DND-41 (cell line): ENCODE measurements around the gene GPR132.

Experiments used
- ATAC-seq: fragments of 200-7000 bp; cut with Tn5 transposase; 3 replicates; pipeline ENCODE4 v1.9.1; 2021; ENCODE audit warnings: low read depth; ENCODE audit not compliant: insufficient read depth
- DNase-seq: peaks from one replicate; pipeline ENCODE4 v3.0.0-alpha.2; 2020
- H2AFZ ChIP-seq: 2 replicates; pipeline ENCODE4 v1.6.0; 2012; ENCODE audit warnings: low read depth, low read length
- H3K27ac ChIP-seq: 2 replicates; pipeline ENCODE4 v1.5.1; 2012; ENCODE audit warnings: low read length, inconsistent platforms
- H3K27me3 ChIP-seq: fragments of 200-600 bp; sonication (generic); 2 replicates; pipeline ENCODE4 v1.6.0; 2012; ENCODE audit warnings: low read length, mild to moderate bottlenecking, inconsistent platforms; ENCODE audit not compliant: insufficient read depth, poor library complexity
- H3K36me3 ChIP-seq: 2 replicates; pipeline ENCODE4 v1.5.1; 2012; ENCODE audit warnings: low read length, inconsistent platforms; ENCODE audit not compliant: insufficient read depth
- H3K4me1 ChIP-seq: 2 replicates; pipeline ENCODE4 v1.5.1; 2012; ENCODE audit warnings: mild to moderate bottlenecking, low read length; ENCODE audit not compliant: insufficient read depth
- H3K4me2 ChIP-seq: 2 replicates; pipeline ENCODE4 v1.6.0; 2012; ENCODE audit warnings: mild to moderate bottlenecking, moderate library complexity, low read length, inconsistent platforms; ENCODE audit not compliant: insufficient read depth
- H3K4me3 ChIP-seq, 2 experiments: fragments of 200-600 bp in 1 of 2; shearing (Covaris generic) in 1 of 2; 2 replicates each; pipeline ENCODE4 v1.5.1; 2012 to 2016; ENCODE audit warnings: inconsistent platforms in 2 of 2, low read length in 2 of 2, mild to moderate bottlenecking in 2 of 2, low read depth in 1 of 2, moderate library complexity in 1 of 2
- H3K79me2 ChIP-seq: 2 replicates; pipeline ENCODE4 v1.6.0; 2012; ENCODE audit warnings: low read length, inconsistent platforms; ENCODE audit not compliant: insufficient read depth
- H3K9ac ChIP-seq: 2 replicates; pipeline ENCODE4 v1.6.0; 2012; ENCODE audit warnings: low read depth, mild to moderate bottlenecking, inconsistent platforms, low read length, moderate library complexity
- H3K9me3 ChIP-seq: 2 replicates; pipeline ENCODE4 v1.5.1; 2012; ENCODE audit warnings: low read length, moderate library complexity, mild to moderate bottlenecking, inconsistent platforms; ENCODE audit not compliant: insufficient read depth, severe bottlenecking
- H4K20me1 ChIP-seq: 2 replicates; pipeline ENCODE4 v1.6.0; 2012; ENCODE audit warnings: low read length; ENCODE audit not compliant: insufficient read depth
- CTCF ChIP-seq: IDR thresholded peaks from 2 replicates; pipeline ENCODE4 v1.5.1; 2012; ENCODE audit warnings: borderline replicate concordance, low read length, moderate library complexity, mild to moderate bottlenecking; ENCODE audit not compliant: poor library complexity, severe bottlenecking; ENCODE audit errors: extremely low read depth
- EZH2 ChIP-seq: IDR thresholded peaks from 3 replicates; pipeline ENCODE4 v1.6.1; 2012; ENCODE audit warnings: borderline replicate concordance, low read depth, mild to moderate bottlenecking, moderate library complexity, low read length, inconsistent platforms; ENCODE audit not compliant: severe bottlenecking

Gene GPR132

DNA sequence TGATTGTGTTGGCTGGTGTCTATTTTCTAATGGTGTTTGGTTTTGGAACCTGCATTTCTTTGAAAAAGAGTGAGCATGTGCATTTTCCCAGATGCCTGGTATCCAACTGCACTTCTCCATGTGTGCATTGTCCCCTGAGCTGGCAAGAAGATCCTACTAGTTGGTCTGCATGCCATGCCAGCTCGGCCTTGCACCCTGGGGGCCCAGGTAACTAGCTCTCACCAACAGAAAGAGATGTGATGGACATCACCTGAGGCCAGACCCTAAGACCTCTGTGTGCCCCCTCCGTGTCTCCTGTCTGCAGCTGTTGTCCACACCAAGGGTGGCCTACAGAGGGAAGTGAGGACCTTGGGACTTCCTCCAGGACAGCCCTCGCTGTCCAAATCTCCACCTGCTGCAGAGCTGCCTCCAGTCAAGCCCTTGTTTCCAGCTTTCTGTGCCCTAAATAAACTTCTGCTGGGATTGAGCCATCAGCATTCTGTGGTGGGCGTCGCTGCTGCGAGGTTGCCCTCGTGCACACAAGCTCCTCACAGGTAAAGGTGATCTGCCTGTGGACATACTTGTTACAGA is 30.1 kb upstream of the GPR132 start:
- DNase-seq: no peak
- Histone ChIP-seq H3K9ac (no peak overlapping the region), H4K20me1 (no peaks in the 10 kb centered on the region; the same call in 1 of the 2 replicates), H3K27me3 (no peaks in the 10 kb centered on the region), H3K4me2 (0 out of 2 replicates have a peak overlapping the region, but pooled peaks have one; percentile 98), H3K36me3 (no peaks in the 10 kb centered on the region), H3K79me2 (no peaks in the 10 kb centered on the region), H3K27ac (no peak overlapping the region), H3K9me3 (peaks cover 6% of the 10 kb centered on the region), H3K4me3 (no peak overlapping the region), H2AFZ (no peak overlapping the region), H3K4me1 (peaks cover 26% of the 10 kb centered on the region)
- ATAC-seq: no peak
- TF ChIP-seq CTCF (no peak), EZH2 (no peak)

- Histone ChIP-seq H2AFZ (peak overlapping the region; percentile 89), H3K9ac (peak overlapping the region; percentile 80), H3K27me3 (no peaks in the 10 kb centered on the region), H3K9me3 (no peaks in the 10 kb centered on the region), H4K20me1 (peaks cover 2% of the 10 kb centered on the region; the same call in 1 of the 2 replicates), H3K4me1 (peaks cover 26% of the 10 kb centered on the region), H3K4me3 (peak overlapping the region; percentile 20 to 77; a peak in 3 of 4 replicates), H3K36me3 (no peaks in the 10 kb centered on the region), H3K4me2 (peak overlapping the region; percentile 98), H3K79me2 (no peaks in the 10 kb centered on the region), H3K27ac (peak overlapping the region; percentile 60; the same call in 1 of the 2 replicates)
- TF ChIP-seq EZH2 (no peak), CTCF (no peak)
- ATAC-seq: no peak
- DNase-seq: no peak
Observed at GRCh38 chr14:105094193-105094907, 29.1 kb upstream of the GPR132 start.

GRCh38 chr14:105093431-105094192 is 28.4 kb upstream of the GPR132 start:
- Histone ChIP-seq H4K20me1 (peaks cover 4% of the 10 kb centered on the region; the same call in 1 of the 2 replicates), H3K36me3 (no peaks in the 10 kb centered on the region), H3K4me3 (peak overlapping the region; percentile 20 to 77; a peak in 3 of 4 replicates), H3K79me2 (no peaks in the 10 kb centered on the region), H3K9ac (peak overlapping the region; percentile 80), H3K4me1 (peaks cover 26% of the 10 kb centered on the region), H3K4me2 (peak overlapping the region; percentile 98), H3K27me3 (no peaks in the 10 kb centered on the region), H3K9me3 (no peaks in the 10 kb centered on the region), H2AFZ (peak overlapping the region; percentile 89), H3K27ac (peak overlapping the region; percentile 60)
- no peak for TF ChIP-seq EZH2
- peak; percentile 68 for TF ChIP-seq CTCF
- peak; percentile 74 for DNase-seq
- peak; percentile 73 for ATAC-seq
